COR-L47 (cell line): ENCODE results near the gene CEP44.
A peak's percentile ranks its signal among the peaks of the same experiment; 100 is the strongest.
"Not testable (repeated sequence)": the region's sequence is repeated elsewhere in the genome, so short reads cannot be mapped to it uniquely, and the experiment has no call there.

Experiments used
- DNase-seq: peaks from one replicate; lab custom pipeline; 2025; lab: John Stamatoyannopoulos, UW

Gene CEP44

DNA sequence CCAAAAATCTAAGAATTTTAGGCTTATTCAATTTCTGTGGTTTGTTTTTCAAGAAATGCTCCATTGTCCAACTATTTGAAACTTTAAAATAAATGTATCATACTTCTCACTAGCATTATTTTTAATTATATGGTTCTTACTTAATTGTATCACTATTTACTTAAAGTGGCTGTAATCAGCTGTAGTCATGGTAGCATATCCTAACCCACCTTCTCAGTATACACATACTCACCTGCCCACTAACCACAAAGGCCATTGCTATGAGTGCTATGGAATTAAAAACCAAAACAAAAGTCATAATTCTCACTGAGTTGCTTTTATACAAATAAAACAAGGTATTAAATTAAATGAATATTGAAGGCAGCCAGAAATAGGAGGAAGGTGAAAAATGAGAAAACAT, 5.2 kb upstream of the CEP44 start:
- DNase-seq = peak; percentile 36

DNA sequence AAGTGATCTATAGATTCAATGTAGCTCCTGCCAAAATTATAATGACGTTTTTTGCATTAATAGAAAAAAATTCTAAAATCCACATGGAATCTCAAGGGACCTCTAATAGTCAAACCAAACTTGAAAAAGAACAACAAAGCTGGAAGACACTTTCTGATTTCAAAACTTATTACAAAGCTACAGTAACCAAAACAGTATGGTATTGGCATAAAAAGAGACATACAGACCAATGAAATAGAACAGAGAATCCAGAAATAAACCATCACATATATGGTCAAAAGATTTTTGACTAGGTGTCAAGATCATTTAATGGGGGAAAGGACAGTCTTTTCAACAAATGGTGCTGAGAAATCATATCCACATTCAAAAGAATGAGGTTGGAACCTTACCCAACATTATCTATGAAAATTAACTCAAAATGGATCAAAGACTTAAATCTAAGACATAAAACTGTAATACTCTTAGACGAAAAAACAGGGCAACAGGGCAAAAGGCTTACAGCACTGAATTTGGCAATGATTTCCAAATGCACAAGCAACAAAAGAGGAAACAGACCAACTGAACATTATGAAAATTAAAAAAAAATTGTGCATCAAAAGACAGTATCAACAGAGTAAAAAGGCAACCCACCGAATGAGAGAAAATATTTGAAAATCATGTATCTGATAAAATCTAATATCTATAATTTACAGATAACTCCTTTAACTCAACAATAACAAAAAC, 4.1 kb upstream of the CEP44 start:
- DNase-seq = no peak

DNA sequence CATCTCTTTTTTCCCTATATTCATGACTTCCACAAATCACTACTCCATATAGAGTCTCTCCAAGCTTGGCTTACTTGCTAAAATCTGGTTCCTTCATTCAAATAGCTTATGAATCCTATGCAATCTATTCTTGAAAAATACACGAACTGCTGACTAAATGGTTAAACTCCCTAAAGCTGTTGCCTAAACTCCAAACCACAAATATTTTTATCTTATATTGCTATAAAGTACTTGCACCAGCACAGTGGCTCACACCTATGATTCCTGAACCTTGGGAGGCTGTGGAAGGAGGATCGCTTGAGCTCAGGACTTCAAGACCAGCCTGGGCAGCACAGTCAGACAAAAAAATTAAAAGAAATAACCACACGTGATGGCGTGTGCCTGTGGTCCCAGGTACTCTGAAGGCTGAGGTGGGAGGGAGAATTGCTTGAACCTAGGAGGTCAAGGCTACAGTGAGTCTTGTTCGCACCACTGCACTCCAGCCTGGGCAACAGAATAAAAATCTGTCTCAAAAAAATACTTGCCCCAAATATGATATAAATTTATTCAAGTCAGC, 2.5 kb upstream of the CEP44 start:
- no peak for DNase-seq

DNA sequence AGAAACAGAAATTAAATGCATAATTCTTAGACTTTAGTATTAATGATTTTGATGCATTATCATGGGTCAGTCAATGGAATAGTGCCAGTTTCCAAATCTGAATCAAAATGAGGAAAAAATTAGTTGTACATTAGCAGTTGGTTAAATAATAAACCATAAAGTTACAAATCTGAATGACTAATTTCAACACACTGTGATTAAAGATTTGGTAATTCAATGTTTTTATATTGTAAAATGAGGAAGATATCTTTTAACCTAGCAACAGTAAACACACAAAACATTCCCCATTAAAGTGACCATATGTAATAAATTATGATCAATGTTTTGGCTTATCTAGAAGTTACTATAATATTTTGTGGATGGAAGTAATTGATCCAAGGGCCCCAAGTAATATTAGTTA, 1.8 kb upstream of the CEP44 start:
- DNase-seq = no peak

DNA sequence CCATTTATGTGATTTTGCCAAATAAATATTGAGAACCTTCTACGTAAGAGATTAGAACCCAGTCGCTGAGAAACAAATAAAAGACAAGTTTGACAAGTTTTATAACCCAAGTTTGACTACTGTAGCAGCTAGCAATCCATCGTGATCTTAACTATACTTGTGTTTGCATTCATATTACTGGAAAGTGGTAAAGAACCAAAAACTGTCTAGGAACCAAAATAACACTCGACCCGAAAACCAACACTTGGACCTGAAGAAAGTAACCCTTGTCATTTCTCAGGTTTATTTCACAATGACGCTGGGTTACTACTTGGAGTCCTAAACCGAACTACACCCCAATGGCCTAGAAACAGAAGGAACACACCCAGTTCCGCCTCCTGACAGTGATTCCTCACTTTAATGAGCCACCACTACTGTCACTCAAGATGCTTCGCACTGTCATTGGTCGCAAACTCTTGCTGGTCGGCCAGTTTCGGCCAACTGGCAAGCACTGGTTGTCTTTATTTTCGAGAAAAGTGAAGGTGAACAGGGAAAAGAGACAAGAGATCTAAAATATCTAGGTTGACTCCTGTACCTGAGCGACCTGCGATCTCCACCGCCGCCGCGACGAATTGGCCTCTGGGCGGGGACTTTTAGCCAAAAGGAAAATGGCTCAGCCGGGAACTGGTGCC, 740 bp upstream of the CEP44 start:
- peak; percentile 84 for DNase-seq

DNA sequence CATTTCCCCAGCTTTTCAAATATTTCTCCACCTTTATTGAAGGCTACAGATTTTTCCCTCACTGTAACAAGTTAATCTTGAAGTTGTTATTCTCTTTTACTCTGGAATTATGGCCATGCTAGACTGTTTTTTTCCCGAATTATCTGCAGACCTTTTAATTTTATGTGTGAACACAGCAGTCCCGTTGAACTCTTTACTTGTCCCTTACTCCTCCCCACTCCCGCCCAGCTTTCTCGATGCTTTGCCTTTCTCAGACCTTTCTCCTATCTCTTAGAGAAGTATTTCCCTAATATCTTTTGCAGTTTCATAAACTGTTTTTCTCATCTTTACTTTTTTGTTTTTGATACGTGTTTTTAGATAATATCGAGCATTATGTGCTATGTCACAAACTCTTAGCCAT, 776 bp downstream of the CEP44 start:
- DNase-seq = no peak

DNA sequence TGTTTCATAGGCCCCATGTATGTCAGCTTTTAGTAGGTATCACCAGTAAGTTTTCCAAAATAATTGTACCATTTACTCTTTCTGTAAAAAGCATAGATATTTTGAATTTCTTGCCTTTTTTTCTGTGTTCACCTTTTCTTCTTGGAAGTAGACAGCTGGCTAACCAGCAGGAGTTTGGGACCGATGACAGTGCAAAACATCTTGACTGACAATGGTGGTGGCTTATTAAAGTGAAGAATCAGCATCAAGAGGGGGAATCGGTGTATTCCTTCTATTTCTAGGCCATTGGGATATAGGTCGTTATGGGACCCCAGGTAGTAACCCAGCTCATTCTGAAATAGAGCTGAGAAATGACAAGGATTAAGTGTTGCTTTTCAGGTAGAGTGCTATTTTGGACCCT, 3.2 kb downstream of the CEP44 start:
- no peak for DNase-seq

DNA sequence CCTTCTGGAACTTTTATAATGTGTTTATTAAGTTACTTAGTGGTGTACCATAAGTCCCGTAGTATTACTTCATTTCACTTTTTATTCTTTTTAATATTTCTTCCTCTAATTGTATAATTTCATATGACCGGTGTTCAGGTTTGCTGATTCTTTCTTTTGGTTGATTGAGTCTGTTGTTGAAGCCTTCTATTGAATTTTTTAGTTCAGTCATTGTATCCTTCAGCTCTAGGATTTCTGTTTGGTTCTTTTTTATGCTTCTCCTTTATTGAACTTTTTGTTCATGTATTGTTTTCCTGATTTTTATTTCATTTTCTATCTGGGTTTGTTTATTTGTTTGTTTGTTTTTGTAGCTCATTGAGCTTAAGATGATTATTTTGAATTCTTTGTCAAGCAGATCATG, 8.8 kb downstream of the CEP44 start:
- no peak for DNase-seq

DNA sequence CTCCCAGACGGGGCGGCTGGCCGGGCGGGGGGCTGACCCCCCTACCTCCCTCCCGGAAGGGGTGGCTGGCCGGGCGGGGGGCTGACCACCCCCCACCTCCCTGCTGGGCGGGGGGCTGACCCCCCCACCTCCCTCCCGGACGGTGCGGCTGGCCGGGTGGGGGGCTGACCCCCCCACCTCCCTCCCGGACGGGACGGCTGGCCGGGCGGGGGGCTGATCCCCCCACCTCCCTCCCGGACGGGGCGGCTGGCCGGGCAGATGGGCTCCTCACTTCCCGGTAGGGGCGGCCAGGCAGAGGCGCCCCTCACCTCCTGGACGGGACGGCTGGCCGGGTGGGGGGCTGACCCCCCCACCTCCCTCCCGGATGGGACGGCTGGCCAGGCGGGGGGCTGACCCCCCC, 10.9 kb downstream of the CEP44 start:
- DNase-seq = not testable (repeated sequence)

DNA sequence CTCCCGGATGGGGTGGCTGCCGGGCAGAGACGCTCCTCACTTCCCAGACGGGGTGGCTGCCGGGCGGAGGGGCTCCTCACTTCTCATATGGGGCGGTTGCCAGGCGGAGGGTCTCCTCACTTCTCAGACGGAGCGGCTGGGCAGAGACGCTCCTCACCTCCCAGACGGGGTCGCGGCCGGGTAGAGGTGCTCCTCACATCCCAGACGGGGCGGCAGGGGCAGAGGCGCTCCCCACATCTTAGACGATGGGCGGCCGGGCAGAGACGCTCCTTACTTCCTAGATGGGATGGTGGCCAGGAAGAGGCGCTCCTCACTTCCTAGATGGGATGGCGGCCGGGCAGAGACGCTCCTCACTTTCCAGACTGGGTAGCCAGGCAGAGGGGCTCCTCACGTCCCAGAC, 11.4 kb downstream of the CEP44 start:
- not testable (repeated sequence) for DNase-seq

DNA sequence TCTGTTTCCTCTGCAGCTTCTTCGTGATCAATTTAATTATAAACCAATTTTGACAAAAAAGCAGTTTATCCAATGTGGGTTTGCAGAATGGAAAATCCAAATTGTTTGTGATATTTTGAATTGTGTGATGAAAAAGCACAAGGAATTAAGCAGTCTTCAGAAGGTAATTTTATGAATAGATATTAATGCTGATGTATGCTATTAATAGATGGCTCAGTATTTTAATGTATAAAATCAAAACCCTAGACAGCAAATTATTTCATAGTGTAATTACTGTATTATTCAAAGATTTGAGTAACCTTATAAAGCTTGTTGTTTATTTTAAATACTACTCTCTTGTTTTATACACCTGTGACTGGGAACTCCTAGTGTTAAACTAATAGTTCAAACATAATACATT, 20.0 kb downstream of the CEP44 start:
- no peak for DNase-seq

DNA sequence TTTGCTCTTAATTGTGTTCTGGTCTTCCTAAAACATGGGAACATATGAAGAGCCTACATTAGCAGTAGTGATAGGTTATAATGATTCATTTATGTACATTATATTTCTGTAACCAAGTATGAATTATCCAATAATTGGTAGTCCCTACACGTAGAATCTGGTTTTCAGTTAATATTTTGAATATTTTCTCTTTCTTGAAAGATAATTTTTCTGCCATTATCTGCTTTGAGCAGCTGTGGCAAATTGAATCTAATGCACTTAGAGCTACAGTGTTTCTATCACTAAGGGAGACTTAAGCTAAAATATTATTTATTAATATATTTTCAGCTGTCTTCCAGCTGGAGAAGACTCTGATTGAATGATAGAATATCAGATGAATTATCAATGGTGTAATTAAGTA, 21.0 kb downstream of the CEP44 start:
- no peak for DNase-seq

DNA sequence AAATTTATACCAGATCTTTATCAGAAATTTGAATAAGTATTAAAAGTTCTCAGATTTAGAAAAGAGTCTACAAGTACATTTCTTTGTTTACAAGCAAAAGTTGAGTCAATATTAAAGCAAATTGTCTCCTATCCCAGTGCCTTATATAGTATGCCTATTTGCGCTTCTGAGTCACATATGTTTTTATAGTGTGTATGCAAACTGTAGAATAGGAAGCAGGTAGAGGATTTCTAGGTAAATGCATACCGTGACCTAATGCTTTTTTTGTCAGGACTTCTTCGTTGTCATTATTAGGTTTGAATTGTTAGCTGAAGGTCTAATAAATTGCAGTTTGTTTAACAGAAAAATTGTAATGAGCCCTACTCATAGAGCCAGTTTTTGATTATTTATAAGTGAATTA, 22.2 kb downstream of the CEP44 start:
- DNase-seq = no peak

DNA sequence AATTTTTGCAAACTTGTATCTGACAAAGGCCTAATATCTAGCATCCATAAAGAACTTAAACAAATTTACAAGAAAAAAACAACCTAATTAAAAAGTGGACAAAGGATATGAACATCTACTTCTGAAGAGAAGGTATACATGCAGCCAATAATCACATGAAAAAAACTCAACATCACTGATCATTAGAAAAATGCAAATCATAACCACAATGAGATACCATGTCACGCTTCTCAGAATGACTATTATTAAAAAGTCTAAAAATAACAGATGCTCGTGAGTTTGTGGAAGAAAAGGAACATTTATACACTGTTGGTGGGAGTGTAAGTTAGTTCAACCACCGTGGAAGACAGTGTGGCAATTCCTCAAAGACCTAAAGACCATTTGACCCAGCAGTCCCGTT, 24.0 kb downstream of the CEP44 start:
- DNase-seq = no peak

DNA sequence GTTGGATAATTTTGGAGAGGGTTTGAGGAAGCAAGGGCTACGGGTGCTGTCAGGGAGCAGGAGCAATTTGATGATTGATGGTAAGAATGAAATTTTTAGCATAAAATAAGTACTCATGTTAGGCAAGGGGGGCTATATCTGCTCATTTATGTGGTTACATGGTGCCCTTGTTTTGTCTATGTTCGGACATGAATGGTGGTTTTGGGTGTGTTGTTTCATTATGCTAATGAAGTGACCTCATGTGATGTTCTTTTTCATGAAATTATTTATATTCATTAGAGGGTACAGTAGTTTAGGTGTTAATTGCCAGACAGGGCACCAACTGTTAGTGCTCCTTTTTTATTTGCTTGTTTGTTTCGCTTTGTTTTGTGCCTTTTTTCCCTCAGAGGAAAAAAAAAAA, 29.3 kb downstream of the CEP44 start:
- no peak for DNase-seq

DNA sequence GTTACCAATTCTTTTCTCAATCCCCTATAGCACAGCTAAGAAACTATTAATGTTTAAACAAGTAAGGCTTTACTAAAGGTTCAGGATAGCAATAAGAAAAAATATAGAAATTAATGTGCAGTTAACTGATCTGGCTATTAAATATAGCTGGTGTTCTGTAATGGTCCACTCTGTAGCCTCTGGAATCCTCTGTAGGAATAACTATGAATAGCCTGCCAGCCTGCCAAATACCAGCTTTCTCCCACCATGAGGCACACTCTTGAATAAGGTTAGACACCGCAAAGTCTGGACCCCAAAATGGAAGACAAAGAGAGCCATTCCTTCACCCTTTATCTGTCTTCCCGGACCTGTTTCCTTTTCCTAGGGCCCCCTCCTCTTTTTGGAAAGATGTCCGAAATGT, 30.6 kb downstream of the CEP44 start:
- no peak for DNase-seq

DNA sequence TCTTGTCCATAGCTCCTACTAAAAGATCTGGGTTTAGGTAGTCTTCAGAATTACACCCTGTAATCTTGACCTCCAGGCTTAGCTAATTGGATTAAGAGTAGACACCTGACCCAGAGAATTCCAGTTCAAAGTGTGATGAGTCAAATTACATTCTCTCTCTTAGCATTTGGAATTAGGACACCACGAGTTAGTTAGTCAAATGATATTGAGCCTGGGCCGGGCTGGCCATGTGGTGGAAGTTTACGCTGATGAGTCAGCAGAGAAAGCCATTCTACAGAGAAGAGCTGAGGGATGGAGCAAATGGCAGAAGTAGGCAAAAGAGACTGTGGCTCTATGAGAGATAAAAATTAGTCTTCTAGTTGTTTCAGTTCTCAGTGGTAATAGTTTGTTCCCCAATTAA, 31.1 kb downstream of the CEP44 start:
- DNase-seq = no peak

DNA sequence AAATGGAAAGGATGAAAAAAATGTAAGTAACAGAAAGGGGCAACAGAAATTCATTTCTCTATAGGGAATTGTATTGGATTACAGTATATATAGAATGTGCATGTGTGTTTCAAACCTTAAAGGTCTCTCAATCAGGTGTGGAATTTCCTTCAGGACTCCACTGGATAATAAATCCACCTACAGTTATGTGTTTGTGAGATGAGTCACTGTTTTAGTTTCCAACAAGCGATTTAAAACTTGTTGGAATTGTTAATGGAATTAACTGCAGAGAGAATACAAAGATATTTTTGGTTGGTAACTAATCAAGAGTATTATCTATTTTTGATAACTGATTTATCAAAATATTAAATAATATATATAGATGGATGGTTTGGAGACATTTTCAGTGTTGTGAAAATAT, 32.8 kb downstream of the CEP44 start:
- no peak for DNase-seq

DNA sequence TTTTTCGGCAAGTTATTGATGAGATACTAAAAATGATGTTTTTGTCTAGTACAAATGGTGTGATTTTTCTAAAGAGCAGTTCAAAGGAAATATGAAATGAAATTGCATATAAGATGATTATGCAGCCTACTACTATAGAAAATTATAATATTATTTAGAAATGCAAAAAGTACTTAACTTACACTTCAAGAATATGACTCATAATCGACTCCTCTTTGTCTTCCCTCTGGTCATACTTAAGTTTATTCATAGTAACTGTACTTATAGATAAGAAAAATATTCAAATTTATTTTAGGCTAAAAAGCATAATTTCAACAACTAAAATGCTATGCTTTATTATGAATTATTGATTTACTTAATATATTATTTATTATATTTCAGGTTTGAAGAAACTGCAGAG, 33.2 kb downstream of the CEP44 start:
- no peak for DNase-seq

DNA sequence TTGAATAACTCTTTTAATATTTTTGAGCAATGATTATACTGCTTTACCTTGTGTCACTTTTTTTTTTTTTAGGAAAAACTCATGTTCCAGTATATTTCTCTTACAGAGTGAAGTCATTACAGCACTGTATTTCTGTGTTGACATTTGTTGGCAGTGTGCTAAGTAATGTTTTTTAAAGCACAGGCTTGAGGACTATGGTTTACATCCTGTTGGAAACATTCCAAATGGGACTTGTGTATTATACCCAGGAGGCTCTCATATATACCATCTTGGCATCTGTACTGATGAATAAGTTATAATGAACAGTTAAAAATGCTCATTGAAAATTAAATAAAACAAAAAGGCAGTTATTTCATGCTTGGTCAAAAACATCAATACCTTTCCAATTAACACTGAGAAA, 33.8 kb downstream of the CEP44 start:
- DNase-seq = peak; percentile 24

DNA sequence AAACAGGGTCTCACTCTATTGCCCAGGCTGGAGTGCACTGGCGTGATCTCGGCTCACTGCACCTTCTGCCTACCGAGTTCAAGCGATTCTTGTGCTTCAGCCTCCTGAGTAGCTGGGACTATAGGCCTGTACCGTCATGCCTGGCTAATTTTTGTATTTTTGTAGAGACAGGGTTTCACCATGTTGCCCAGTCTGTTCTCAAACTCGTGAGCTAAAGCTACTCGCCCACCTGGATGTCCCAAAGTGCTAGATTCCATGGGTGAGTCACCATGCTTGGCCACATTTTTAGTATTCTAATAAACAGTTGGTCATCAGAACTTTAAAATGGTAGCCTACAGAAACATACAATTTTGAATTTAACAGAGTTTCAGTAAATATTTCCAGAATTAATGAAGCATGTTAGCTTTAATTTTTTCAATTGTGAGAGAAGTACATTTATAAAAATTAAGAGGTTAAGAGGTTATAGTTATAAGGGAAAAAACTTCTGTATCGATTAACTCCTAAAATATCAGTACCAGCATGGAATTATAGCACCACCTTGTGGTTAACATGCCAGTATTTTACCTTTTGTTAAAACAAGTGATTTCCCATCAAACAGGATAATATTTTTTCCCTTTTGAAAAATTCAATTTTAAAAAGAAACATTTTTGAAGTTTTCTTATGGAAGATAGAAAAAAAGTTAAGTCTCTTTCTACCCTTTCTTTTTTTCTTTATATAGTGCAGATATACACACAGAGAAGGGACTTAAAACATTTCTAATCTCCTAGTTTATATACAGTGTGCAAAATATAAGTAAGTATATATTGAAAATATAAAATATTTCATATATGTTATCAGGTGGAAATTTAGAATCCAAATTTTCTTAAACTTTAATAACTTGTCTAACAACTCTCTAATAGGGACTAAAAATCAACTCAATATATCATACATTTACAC, 35.4 kb downstream of the CEP44 start:
- no peak for DNase-seq

DNA sequence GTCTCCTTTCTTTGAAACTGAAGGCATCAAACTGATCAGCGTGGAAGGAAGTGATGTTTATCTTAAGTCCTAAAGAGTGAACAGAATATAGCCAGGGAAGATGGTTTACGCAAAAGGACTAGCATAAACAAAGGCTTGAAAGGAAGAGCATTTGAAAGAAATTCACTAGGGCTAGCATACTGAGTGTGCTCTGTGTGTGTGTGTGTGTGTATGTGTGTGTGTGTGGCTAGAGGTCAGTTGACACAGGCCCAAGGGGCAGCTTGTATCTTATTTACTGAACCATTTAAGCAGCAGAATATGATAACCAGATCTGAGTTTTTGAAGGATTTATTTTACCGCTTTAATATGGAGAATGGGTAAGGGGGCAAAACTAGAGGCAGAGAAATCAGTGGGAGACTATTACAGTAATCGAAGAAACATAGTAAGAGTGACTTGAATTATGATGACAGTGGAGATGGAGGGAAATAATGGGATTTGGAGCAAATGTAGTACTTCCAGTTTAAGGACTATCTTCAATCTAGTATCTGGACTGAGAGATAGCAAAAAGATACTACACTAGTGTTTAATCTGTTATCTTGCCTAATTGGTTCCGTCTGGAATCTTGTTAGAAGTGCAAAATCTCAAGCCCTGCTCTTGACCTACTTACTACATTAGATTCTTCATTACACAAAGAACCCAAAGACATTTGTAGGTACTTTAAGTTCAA, 36.9 kb downstream of the CEP44 start:
- DNase-seq = no peak
